ENCODE results near the gene TNFRSF13B. TPM values are rescaled to one million over a fixed set of nuclear protein-coding genes. Genes with fewer than 3 reads are reported as not detected.
"Not testable (repeated sequence)": the region's sequence is repeated elsewhere in the genome, so short reads cannot be mapped to it uniquely, and the experiment has no call there.

TNFRSF13B gene
- total RNA-seq, 1 donor from 2014 or later: not detected

DNA sequence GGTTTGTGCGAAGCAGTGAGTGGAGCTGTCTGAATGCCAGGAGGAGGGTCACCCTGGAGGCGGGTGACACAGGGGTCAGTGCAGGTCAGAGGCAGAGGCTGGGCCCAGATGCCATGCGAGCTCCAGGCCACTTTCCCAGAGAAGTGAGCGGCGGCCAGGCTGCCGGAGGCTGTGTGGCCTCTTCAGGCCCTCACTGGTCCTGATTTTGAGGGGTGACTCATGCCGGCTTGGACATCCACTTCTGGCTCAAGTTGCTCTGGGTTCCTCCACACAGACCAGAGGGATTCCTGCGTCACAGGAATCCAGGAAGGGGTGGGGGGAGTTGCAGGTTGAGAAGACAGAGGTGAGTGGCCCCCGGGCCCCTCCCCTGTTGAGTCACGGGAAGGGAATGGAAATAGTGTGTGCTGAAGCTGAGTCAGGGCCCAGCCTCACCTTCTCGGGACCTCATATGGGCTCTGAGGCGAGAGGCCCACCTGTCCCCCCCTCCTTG is 38.7 kb upstream of the TNFRSF13B start:
- DNase-seq (ENCODE audit: low spot score in 2 of 2); H3K4me3 ChIP-seq; H3K9me3 ChIP-seq; H3K36me3 ChIP-seq; intact Hi-C loops (cut with DNase I); H3K27me3 ChIP-seq; H3K4me1 ChIP-seq: not testable (repeated sequence)
- peak overlapping the region; percentile 61 to 69 for H3K27ac ChIP-seq

GRCh38 chr17:17009972-17010371 is 38.1 kb upstream of the TNFRSF13B start:
- intact Hi-C loops (cut with DNase I): loop anchor here (5.0 to 10.0 kb wide), 5 partner anchors 32 to 295 kb away; partner anchors contain the start of genes FLCN, MPRIP, NT5M and PLD6
- H3K9me3 ChIP-seq; H3K4me3 ChIP-seq; H3K36me3 ChIP-seq; H3K27me3 ChIP-seq; DNase-seq (ENCODE audit: low spot score in 2 of 2): not testable (repeated sequence)
- TF ChIP-seq, protein P1, sequence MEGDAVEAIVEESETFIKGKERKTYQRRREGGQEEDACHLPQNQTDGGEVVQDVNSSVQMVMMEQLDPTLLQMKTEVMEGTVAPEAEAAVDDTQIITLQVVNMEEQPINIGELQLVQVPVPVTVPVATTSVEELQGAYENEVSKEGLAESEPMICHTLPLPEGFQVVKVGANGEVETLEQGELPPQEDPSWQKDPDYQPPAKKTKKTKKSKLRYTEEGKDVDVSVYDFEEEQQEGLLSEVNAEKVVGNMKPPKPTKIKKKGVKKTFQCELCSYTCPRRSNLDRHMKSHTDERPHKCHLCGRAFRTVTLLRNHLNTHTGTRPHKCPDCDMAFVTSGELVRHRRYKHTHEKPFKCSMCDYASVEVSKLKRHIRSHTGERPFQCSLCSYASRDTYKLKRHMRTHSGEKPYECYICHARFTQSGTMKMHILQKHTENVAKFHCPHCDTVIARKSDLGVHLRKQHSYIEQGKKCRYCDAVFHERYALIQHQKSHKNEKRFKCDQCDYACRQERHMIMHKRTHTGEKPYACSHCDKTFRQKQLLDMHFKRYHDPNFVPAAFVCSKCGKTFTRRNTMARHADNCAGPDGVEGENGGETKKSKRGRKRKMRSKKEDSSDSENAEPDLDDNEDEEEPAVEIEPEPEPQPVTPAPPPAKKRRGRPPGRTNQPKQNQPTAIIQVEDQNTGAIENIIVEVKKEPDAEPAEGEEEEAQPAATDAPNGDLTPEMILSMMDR (IDR thresholded peaks at IDR 0.05): peak in 2 of 3 experiments; percentile 20 to 32
- H3K4me1 ChIP-seq: peaks cover 0 to 13% of the 10 kb centered on the region in 2 donors
- peak overlapping the region in 1 of 2 donors; percentile 12 for H3K27ac ChIP-seq

DNA sequence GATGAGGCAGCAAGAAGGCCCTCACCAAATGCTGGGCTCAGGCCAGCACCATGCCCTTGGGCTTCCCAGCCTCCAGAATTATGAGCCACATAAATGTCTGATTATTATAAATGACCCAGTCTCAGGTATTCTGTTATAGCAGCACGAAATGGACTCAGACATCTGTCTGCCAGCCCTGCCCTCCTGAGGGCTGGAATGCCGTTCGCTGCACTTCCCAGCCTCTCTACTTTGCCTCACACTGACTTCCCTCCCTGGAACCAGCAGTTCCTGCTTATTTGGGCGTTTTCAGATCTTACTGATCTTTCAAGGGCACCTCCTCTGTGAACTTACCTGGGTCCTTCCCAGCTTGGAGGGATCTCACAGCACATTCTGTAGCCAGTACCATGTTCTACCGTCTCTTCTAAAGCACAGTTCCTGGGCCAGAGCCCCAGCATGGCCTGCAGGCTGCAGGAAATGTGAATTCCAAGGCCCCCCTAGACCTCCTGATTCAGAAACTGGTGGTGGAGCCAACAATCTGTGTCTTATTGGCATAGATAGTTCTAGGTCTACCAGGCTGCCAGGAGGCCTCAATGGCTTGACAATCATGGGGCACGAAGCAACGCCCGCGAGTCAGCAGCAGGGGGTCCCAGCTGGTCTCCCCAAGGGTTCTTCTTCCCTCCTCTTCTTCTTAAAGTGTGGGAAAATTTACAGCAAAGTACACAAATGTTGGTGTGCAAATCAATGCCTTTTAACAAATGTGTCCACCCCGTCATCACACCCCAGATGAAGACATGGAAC is 36.9 kb upstream of the TNFRSF13B start:
- H3K27me3 ChIP-seq; H3K4me3 ChIP-seq; H3K36me3 ChIP-seq; H3K9me3 ChIP-seq; DNase-seq (ENCODE audit: low spot score in 2 of 2): not testable (repeated sequence)
- intact Hi-C loops (cut with DNase I): loop anchor here (5.0 to 10.0 kb wide), 5 partner anchors 33 to 296 kb away; partner anchors contain the start of genes FLCN, MPRIP, NT5M and PLD6
- Histone ChIP-seq H3K27ac (peak overlapping the region in 1 of 2 donors; percentile 12), H3K4me1 (peaks cover 7 to 20% of the 10 kb centered on the region in 2 donors)

GRCh38 chr17:17007891-17008290 is 36.0 kb upstream of the TNFRSF13B start:
- not testable (repeated sequence) for H3K27me3 ChIP-seq; DNase-seq (ENCODE audit: low spot score in 2 of 2); H3K27ac ChIP-seq; H3K9me3 ChIP-seq; H3K4me3 ChIP-seq; H3K36me3 ChIP-seq
- intact Hi-C loops (cut with DNase I): loop anchor here (5.0 to 10.0 kb wide), 5 partner anchors 34 to 297 kb away; partner anchors contain the start of genes FLCN, MPRIP, NT5M and PLD6
- peaks cover 7 to 20% of the 10 kb centered on the region in 2 donors for H3K4me1 ChIP-seq

DNA sequence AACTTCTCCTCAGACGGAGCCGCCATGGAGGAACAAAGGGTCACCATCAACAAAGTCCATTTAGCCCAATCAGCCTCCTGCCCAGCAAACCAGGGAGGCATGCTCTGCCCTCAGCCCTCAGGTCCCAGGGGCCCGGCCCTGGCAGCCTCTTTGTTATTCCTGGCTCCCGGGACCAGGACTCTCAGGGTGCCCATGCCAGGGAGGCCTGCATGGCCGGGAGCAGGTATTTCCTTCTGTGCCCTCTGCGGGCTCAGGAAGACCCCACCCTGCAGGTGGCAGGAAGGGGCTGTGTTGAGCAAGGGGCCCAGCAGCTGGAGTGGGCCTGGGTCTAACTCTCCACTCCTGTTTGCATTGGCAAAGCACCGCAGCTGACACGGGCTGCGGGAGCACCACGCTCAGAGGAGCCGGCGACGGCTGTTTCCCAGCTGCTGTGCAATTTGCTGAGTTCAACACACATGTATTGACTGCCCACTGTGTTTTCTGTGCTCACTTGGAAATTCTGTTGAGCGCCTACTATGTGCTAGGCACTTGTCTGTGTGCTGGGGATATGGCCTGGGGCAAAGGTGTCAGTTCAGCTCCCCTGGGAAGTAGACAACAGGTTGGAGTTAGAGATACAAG is 33.2 kb upstream of the TNFRSF13B start:
- not testable (repeated sequence) for H3K27me3 ChIP-seq, H3K9me3 ChIP-seq, H3K4me3 ChIP-seq, H3K27ac ChIP-seq, H3K36me3 ChIP-seq
- peaks cover 10 to 25% of the 10 kb centered on the region in 2 donors for H3K4me1 ChIP-seq
- peak in 1 of 2 donors; percentile 82 for DNase-seq (ENCODE audit: low spot score in 2 of 2)
- intact Hi-C loops (cut with DNase I): loop anchor here (5.0 to 10.0 kb wide), 5 partner anchors 37 to 300 kb away; partner anchors contain the start of genes FLCN, MPRIP, NT5M and PLD6

- intact Hi-C loops (cut with DNase I): loop anchor here (10.0 kb wide), 4 partner anchors 110 to 300 kb away; partner anchors contain the start of genes FLCN, NT5M and PLD6
Measured at GRCh38 chr17:17004251-17004996, 32.5 kb upstream of the TNFRSF13B start.

DNA sequence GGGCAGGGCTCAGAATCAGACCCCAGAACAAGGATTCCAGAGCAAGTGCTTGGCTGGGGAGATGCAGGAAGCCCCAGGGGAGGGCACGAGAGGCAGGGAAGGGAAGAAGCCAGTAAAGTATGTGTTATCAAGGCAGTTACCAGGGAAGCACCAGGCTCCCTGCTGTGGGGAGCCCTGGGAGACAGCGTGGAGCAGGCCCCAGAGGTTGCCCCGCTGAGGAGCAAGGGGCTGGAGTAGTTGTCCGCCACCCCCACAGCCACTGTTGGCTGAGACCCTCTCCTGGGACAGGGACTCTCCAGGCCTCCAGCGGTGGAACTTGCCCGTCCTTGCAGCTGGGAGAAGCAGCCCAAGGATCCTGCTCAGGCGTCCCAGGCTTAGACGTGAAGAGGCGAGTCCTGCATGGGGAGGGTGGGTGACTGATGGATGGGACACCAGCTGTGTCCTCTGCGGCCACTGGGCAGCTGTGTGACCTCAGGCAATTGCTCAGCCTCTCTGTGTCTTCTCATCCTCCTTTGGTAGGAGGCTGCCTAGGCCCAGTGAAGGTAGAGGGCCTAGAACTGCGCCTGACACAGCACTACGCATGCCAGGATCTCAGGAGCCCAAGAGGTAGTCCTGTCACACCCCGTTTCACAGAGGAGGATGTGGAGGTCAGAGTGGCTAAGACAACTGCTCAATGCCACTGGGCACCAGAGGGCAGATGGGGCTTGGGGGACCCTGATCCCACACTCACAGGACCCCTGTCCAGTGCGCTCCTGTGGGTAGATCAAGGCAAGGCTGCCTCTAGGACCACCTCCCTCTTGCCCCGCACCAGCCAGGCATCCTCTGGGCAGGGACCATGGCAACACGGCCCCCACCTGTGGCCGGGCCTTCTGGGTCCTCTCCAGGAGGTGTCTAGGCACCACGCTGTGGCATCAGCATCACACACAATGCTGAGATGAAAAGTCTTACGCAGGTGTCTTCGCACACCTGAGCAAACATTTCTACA is 31.1 kb upstream of the TNFRSF13B start:
- H3K4me1 ChIP-seq: peaks cover 10 to 18% of the 10 kb centered on the region in 2 donors
- not testable (repeated sequence) for DNase-seq (ENCODE audit: low spot score in 2 of 2); H3K36me3 ChIP-seq; H3K27ac ChIP-seq; H3K4me3 ChIP-seq; H3K27me3 ChIP-seq; H3K9me3 ChIP-seq
- intact Hi-C loops (cut with DNase I): loop anchor here (10.0 kb wide), 4 partner anchors 112 to 302 kb away; partner anchors contain the start of genes FLCN, NT5M and PLD6

More at GRCh38 chr17:17004251-17004996, 32.5 kb upstream of the TNFRSF13B start:
- TF ChIP-seq, protein P1 (IDR thresholded peaks at IDR 0.05): no peak
- DNase-seq (ENCODE audit: low spot score in 2 of 2): no peak
- no peak overlapping the region for H3K27ac ChIP-seq
- H3K36me3 ChIP-seq: no peaks in the 10 kb centered on the region
- H3K4me3 ChIP-seq: no peak overlapping the region
- no peaks in the 10 kb centered on the region for H3K9me3 ChIP-seq
- no peaks in the 10 kb centered on the region for H3K27me3 ChIP-seq
- peaks cover 10 to 20% of the 10 kb centered on the region in 2 donors for H3K4me1 ChIP-seq
